Prostate gland (tissue), 2 donors: ENCODE results near the gene CTNNA3.

Source experiments
- POLR2A ChIP-seq: fragments of 450-650 bp; IDR thresholded peaks from one replicate; pipeline ENCODE4 v1.6.1; 2016; ENCODE audit warnings: antibody characterized with exemption, mild to moderate bottlenecking
- POLR2AphosphoS5 ChIP-seq: sonication (generic); formaldehyde crosslinking; IDR thresholded peaks from one replicate; pipeline ENCODE4 v1.6.1; 2017; ENCODE audit warnings: antibody characterized with exemption
- TF ChIP-seq, protein P1 (sequence below), 4 experiments: fragments of 200-600 bp in 2 of 4; fragments of 450-650 bp in 2 of 4; sonication (generic) in 2 of 4; IDR thresholded peaks; 1 replicate in 3 of 4; 2 replicates in 1 of 4; pipeline ENCODE4 v1.5.1; 2016 to 2019; ENCODE audit warnings: antibody characterized with exemption in 4 of 4, mild to moderate bottlenecking in 2 of 4, moderate library complexity in 2 of 4

DNA sequence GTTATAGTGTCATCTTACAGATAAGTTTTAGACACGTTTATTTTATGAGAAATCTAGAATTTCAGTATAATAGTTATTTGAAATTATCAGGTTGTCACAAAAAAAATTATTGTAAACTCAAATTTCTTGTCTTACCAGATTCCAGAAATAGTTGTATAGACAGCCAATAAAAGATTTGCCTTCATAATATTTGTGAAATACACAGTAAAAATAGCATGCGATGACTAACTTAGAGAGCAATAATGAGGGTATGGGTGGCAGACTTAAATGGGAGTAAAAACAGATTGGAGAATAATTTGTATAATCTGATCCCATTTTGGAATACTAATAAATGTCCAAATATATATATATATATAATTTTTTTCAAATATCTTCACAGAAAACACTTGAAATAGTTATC, 1457.7 kb downstream of the CTNNA3 start:
- TF ChIP-seq, protein P1, sequence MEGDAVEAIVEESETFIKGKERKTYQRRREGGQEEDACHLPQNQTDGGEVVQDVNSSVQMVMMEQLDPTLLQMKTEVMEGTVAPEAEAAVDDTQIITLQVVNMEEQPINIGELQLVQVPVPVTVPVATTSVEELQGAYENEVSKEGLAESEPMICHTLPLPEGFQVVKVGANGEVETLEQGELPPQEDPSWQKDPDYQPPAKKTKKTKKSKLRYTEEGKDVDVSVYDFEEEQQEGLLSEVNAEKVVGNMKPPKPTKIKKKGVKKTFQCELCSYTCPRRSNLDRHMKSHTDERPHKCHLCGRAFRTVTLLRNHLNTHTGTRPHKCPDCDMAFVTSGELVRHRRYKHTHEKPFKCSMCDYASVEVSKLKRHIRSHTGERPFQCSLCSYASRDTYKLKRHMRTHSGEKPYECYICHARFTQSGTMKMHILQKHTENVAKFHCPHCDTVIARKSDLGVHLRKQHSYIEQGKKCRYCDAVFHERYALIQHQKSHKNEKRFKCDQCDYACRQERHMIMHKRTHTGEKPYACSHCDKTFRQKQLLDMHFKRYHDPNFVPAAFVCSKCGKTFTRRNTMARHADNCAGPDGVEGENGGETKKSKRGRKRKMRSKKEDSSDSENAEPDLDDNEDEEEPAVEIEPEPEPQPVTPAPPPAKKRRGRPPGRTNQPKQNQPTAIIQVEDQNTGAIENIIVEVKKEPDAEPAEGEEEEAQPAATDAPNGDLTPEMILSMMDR (IDR thresholded peaks at IDR 0.05): no peak
- TF ChIP-seq POLR2AphosphoS5 (no peak), POLR2A (no peak)
